Endothelial cell of hepatic sinusoid (primary cell): ENCODE data around the gene SLF1.

Experiments
- in situ Hi-C: cut with HindIII; loops from 2 replicates; pipeline ENCODE4 v1.10.0; 2017; ENCODE audit warnings: low sequenced_read_pairs

Gene SLF1

GRCh38 chr5:94660506-94660905 is 42.0 kb downstream of the SLF1 start:
- in situ Hi-C loops: no loop called here

- in situ Hi-C loops: no loop called here
Observed at GRCh38 chr5:94661086-94661485, 42.6 kb downstream of the SLF1 start.

- in situ Hi-C loops: no loop called here
Observed at GRCh38 chr5:94667937-94668336, 49.5 kb downstream of the SLF1 start.

DNA sequence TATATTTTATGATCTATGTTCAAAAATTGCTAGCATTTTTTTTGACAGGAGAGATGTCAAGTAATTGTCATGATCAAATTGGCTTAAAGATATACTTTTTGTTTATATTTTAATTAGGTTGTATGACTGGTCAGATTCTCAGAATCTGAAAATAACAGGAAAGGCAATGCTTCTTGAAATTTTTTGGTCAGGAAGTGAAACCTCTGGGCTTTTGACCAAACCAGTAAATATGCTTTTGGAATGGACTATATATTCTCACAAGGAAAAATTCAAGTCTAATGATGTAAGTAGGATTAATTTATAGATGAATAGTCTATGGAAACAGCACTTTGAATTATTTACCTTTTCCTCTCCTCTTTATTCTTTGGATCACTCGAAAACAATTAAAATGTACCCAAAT is 52.3 kb downstream of the SLF1 start:
- in situ Hi-C loops: no loop called here

GRCh38 chr5:94672746-94673145 is 54.3 kb downstream of the SLF1 start:
- in situ Hi-C loops: no loop called here

DNA sequence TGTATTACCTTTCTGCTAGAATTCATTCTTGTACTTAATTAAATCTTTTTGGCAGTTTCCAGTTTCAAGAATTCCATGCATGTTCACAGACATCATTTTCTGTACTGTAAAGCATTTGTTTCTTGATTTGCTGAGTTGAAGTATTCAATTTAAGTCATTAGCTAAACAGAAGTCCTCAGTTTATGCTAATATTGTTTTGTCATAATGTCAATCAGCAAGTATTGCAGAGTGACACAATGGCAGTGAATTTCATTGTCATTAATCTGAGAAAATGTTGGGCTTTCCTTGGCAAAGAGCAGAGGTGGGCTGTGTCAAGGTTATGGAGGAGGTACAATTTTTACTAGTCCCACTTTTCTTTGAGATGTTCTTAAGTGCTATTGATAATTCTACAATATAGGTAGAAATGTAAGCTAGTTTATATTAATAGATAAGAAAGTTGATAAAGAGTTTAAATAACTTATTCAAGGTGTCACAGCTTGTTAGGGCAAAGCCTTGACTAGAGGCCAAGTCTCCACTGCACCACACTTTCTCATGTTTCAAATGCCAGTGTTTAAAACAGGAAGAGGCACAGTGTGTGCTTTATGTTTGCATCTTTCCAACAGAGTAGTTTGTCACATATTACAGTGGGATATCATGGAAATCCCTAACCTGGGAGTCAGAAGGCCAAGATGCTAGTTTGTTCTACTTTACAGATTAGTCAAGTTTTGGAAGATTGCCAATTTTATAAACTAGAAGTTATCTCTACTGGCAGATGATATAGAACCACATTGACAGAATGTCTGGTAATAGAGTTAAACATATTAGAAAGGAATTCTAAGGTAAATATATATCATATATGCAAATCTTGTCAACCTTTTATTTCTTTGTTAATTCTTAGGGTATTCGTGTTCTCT is 56.3 kb downstream of the SLF1 start:
- in situ Hi-C loops: no loop called here

DNA sequence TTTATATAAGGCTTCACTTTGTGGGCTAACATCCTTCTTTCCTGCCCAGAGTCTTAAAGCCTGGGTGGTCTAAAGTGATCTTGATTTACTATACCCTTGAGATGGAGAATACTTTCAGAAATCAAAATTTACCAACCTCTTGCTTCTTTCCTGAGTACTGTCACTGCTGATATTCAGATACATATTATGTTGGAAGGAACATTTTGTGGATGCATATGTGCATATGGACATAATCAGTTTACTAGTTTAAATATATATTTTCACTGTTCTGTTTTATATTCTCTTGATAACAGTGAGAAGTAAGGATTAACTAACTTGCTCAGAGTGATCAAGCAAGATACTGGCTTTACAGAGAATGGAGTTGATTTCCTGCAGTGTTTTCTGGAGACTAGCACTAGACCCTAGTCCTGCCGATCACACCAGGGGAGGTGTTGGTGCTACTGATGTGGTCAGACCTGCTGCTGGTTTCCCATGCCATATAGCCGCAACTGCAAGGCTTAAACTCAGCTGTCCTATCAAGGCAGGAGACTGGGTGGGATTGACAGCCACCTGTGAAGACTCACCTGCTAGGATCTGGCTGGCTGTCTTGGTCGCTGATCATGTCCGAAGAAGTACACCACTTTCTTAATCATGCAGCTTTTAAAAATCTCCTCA is 57.6 kb downstream of the SLF1 start:
- in situ Hi-C loops: no loop called here

GRCh38 chr5:94682814-94683520 is 64.5 kb downstream of the SLF1 start:
- in situ Hi-C loops: no loop called here

- in situ Hi-C loops: loop anchor here (5.0 kb wide), 1 partner anchor 63 kb away; no protein-coding TSS in a partner anchor
Observed at GRCh38 chr5:94689908-94690307, 71.4 kb downstream of the SLF1 start.

DNA sequence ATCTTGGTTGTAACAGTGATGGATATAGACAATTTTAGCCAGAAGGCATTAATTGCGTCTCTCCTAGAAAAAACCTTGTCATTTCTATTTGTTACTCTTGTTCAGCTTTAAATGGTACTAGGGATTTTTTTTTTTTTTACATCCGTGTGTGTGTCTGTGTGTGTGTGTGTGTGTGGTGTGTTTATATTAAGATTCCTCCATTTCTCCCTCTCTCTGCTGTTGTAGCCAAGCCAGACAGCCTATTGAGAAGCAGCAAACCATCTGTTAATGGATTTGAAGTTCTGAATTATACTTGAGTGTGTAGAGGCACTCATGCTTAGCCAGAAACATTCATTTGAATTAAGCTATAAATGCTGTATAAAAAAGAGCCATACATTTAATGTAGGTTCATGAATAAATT is 72.3 kb downstream of the SLF1 start:
- in situ Hi-C loops: loop anchor here (5.0 kb wide), 1 partner anchor 63 kb away; no protein-coding TSS in a partner anchor

DNA sequence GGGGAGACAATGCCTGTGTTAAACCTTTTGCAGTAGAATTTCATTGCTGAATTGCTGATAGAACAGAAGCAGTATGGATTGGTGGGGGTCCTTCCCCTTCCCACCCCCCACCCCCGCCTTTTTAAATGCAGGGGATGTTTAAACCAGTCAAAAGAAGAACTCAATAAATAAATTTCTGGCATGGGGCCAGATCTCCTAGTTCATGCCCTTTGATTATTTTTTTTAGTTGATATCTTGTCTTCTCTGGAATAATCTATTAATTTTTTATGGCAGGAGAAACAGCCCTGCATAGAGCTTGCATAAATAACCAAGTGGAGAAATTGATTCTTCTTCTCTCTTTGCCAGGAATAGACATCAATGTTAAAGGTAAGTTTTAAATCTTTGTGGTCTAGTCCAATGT is 72.8 kb downstream of the SLF1 start:
- in situ Hi-C loops: loop anchor here (5.0 kb wide), 1 partner anchor 64 kb away; no protein-coding TSS in a partner anchor

GRCh38 chr5:94691949-94692348 is 73.5 kb downstream of the SLF1 start:
- in situ Hi-C loops: loop anchor here (5.0 kb wide), 1 partner anchor 65 kb away; no protein-coding TSS in a partner anchor

DNA sequence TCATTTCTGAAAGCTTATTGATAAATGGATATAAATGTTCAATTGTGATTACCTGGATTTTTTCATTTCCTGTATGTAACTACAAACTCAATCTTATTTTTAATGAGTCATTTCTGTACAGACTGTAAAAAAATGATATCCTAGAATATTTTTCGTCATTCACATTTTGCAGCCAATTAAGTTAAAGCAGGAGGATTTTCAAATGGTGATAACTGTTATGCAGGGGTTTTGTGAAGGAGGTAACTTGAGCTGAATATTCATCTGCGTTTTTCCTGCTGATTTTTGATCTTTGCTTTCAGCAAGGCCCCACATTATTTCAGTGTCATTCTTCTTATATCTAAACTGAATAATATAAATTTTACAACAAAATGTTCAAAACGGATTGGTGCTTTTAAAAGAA is 74.1 kb downstream of the SLF1 start:
- in situ Hi-C loops: loop anchor here (5.0 kb wide), 1 partner anchor 65 kb away; no protein-coding TSS in a partner anchor

- in situ Hi-C loops: loop anchor here (5.0 kb wide), 1 partner anchor 66 kb away; no protein-coding TSS in a partner anchor
Observed at GRCh38 chr5:94693043-94693822, 74.8 kb downstream of the SLF1 start.

DNA sequence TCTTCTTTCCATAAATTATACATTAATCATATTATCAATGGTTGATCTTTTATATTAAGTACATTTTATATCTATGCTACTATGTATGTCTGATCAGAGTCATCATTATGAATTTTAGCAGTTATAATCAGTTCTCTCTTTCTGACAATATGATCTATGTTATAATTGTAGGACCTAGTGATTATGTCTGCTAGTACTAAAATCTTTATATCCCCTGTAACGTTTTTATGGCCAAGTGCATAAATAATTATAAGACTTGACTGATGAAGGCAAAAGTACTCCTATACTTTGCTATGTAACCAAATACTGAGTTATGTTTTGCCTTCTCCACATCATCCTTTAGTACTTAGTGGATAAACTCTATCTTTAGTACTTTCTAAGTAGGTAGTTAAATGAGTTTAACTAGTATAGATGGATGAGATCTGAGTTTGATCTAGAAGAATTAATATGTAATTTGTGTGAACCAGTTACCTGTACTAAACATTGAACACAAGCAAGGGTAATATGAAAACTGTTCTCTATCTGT is 75.4 kb downstream of the SLF1 start:
- in situ Hi-C loops: loop anchor here (5.0 kb wide), 1 partner anchor 67 kb away; no protein-coding TSS in a partner anchor

GRCh38 chr5:94694671-94695070 is 76.2 kb downstream of the SLF1 start:
- in situ Hi-C loops: loop anchor here (5.0 kb wide), 1 partner anchor 67 kb away; no protein-coding TSS in a partner anchor

- in situ Hi-C loops: no loop called here
Observed at GRCh38 chr5:94698197-94698596, 79.7 kb downstream of the SLF1 start.

- in situ Hi-C loops: no loop called here
Observed at GRCh38 chr5:94699562-94699961, 81.1 kb downstream of the SLF1 start.

DNA sequence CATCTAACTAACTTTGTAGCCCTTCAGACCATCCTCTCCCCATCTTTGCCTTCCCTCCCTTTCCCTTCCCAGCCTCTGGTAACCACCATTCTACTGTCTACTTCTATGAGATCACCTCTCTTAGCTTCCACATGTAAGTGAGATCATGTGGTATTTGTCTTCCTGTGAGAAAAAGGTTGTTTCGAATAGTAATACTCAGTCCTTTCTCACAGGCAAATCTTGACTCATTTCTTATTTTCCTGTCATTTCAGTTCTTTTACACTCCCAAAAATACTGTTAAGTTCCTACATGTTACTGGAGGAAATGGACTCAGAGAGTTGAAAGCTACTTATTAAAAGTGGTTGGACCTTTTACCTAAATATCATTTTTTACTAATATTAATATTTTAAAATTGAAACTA is 82.1 kb downstream of the SLF1 start:
- in situ Hi-C loops: no loop called here

GRCh38 chr5:94702729-94703128 is 84.3 kb downstream of the SLF1 start:
- in situ Hi-C loops: no loop called here
